ENCODE results near the gene CEP97. TPM values are rescaled to one million over a fixed set of nuclear protein-coding genes. Genes with fewer than 3 reads are reported as not detected.

The CEP97 gene
- total RNA-seq, 5 donors from 2014 or later (not counting 1 experiment from before 2014, with no cell fraction given): 9.9 to 13.9 (median 12.7) TPM

- Histone ChIP-seq H3K36me3 (ENCODE audit: control insufficient read depth in 2 of 2, extremely low read depth in 1 of 2, insufficient read depth in 1 of 2, low read length in 1 of 2) (peaks cover 0 to 5% of the 10 kb centered on the region in 2 donors), H3K9me3 (no peaks in the 10 kb centered on the region), H3K27me3 (replicated peaks in 1 of 2; ENCODE audit: control insufficient read depth in 2 of 2, extremely low read depth in 1 of 2, insufficient read depth in 2 of 2, low read length in 1 of 2) (no peaks in the 10 kb centered on the region), H3K4me3 (ENCODE audit: control insufficient read depth in 1 of 2, extremely low read depth in 1 of 2, low read length in 1 of 2) (no peak overlapping the region), H3K4me1 (ENCODE audit: control insufficient read depth in 1 of 2, extremely low read depth in 1 of 2, insufficient read depth in 2 of 2, low read length in 2 of 2) (peaks cover 4 to 19% of the 10 kb centered on the region in 2 experiments), H3K27ac (ENCODE audit: low read length) (peak overlapping the region; percentile 50)
- ATAC-seq (replicated peaks in 1 of 4) (peak; percentile 74 to 80 (median 76)), DNase-seq (peak in 26 of 35 experiments; percentile 15 to 76 (median 32))
- H3K27me3 Mint-ChIP-seq: no peaks in the 10 kb centered on the region
- ChIA-PET CTCF (interaction anchor here (0.6 to 6.8 kb wide), 13 partner anchors 9 to 727 kb away, joined by 3 to 112 read pairs (median 6); partner anchors contain the start of gene NFKBIZ (in 1 of the 2)), POLR2A (interaction anchor here in 1 of 2 donors (0.7 kb wide), 1 partner anchor 123 kb away, joined by 3 read pairs; no protein-coding TSS in a partner anchor)
- H3K36me3 Mint-ChIP-seq: peaks cover 20% of the 10 kb centered on the region
- peak overlapping the region in 2 of 3 donors; percentile 7 to 22 for H3K4me3 Mint-ChIP-seq
- peak overlapping the region; percentile 74 to 84 for H3K27ac Mint-ChIP-seq
- H3K9me3 Mint-ChIP-seq: no peaks in the 10 kb centered on the region
- peaks cover 42 to 48% (median 44%) of the 10 kb centered on the region in 3 donors for H3K4me1 Mint-ChIP-seq
Measured at GRCh38 chr3:101809178-101810021, 85.0 kb downstream of the CEP97 start.

- ATAC-seq (replicated peaks in 1 of 4): peak in 1 of 4 experiments; percentile 20
- ChIA-PET CTCF (interaction anchor here (0.8 to 6.8 kb wide), 10 partner anchors 17 to 726 kb away, joined by 3 to 112 read pairs (median 6); partner anchors contain the start of gene NFKBIZ (in 1 of the 2)), POLR2A (interaction anchor here in 1 of 2 donors (0.9 to 1.0 kb wide), 2 partner anchors 19 to 732 kb away, joined by 3 to 5 read pairs; no protein-coding TSS in a partner anchor)
- H3K36me3 Mint-ChIP-seq: peaks cover 15% of the 10 kb centered on the region
- Histone ChIP-seq H3K4me1 (ENCODE audit: control insufficient read depth in 1 of 2, extremely low read depth in 1 of 2, insufficient read depth in 2 of 2, low read length in 2 of 2) (peaks cover 6 to 25% of the 10 kb centered on the region in 2 experiments), H3K27me3 (replicated peaks in 1 of 2; ENCODE audit: control insufficient read depth in 2 of 2, extremely low read depth in 1 of 2, insufficient read depth in 2 of 2, low read length in 1 of 2) (no peaks in the 10 kb centered on the region), H3K4me3 (ENCODE audit: control insufficient read depth in 1 of 2, extremely low read depth in 1 of 2, low read length in 1 of 2) (no peak overlapping the region), H3K36me3 (ENCODE audit: control insufficient read depth in 2 of 2, extremely low read depth in 1 of 2, insufficient read depth in 1 of 2, low read length in 1 of 2) (peaks cover 0 to 5% of the 10 kb centered on the region in 2 donors), H3K9me3 (no peaks in the 10 kb centered on the region), H3K27ac (ENCODE audit: low read length) (peak overlapping the region; percentile 50)
- no peak overlapping the region for H3K4me3 Mint-ChIP-seq
- H3K27ac Mint-ChIP-seq: peak overlapping the region; percentile 74 to 84
- H3K4me1 Mint-ChIP-seq: peaks cover 45 to 50% (median 45%) of the 10 kb centered on the region in 3 donors
- no peaks in the 10 kb centered on the region for H3K27me3 Mint-ChIP-seq
- no peak for DNase-seq
- H3K9me3 Mint-ChIP-seq: no peaks in the 10 kb centered on the region
Measured at GRCh38 chr3:101810022-101810418, 85.6 kb downstream of the CEP97 start.

GRCh38 chr3:101811875-101812274 lies 87.5 kb downstream of the CEP97 start:
- H3K4me3 Mint-ChIP-seq: no peak overlapping the region
- H3K27ac Mint-ChIP-seq: peak overlapping the region in 1 of 2 donors; percentile 19

GRCh38 chr3:101812895-101813294 lies 88.5 kb downstream of the CEP97 start:
- ATAC-seq (replicated peaks in 1 of 4) (no peak), DNase-seq (no peak)
- H3K4me1 ChIP-seq (ENCODE audit: control insufficient read depth in 1 of 2, extremely low read depth in 1 of 2, insufficient read depth in 2 of 2, low read length in 2 of 2): peaks cover 6 to 25% of the 10 kb centered on the region in 2 experiments
- ChIA-PET POLR2A (interaction anchor here (0.6 to 2.1 kb wide), 4 partner anchors 8 to 1097 kb away, joined by 3 to 8 read pairs (median 4); partner anchors contain the start of gene NFKBIZ (in 1 of the 2)), CTCF (interaction anchor here (0.6 to 6.8 kb wide), 17 partner anchors 9 to 724 kb away, joined by 3 to 112 read pairs (median 6); no protein-coding TSS in a partner anchor)
- H3K27ac Mint-ChIP-seq: peak overlapping the region in 1 of 2 donors; percentile 52
- no peak overlapping the region for H3K4me3 ChIP-seq (ENCODE audit: control insufficient read depth in 1 of 2, extremely low read depth in 1 of 2, low read length in 1 of 2)
- H3K36me3 ChIP-seq (ENCODE audit: control insufficient read depth in 2 of 2, extremely low read depth in 1 of 2, insufficient read depth in 1 of 2, low read length in 1 of 2): peaks cover 3 to 11% of the 10 kb centered on the region in 2 donors
- peaks cover 49 to 54% (median 52%) of the 10 kb centered on the region in 3 donors for H3K4me1 Mint-ChIP-seq
- H3K27me3 Mint-ChIP-seq: no peaks in the 10 kb centered on the region
- peaks cover 17% of the 10 kb centered on the region for H3K36me3 Mint-ChIP-seq
- no peaks in the 10 kb centered on the region for H3K9me3 Mint-ChIP-seq
- H3K27ac ChIP-seq (ENCODE audit: low read length): no peak overlapping the region
- H3K9me3 ChIP-seq: no peaks in the 10 kb centered on the region
- no peaks in the 10 kb centered on the region for H3K27me3 ChIP-seq (replicated peaks in 1 of 2; ENCODE audit: control insufficient read depth in 2 of 2, extremely low read depth in 1 of 2, insufficient read depth in 2 of 2, low read length in 1 of 2)
- H3K4me3 Mint-ChIP-seq: no peak overlapping the region

More at GRCh38 chr3:101811875-101812274, 87.5 kb downstream of the CEP97 start:
- no peak overlapping the region for H3K27ac ChIP-seq (ENCODE audit: low read length)
- ChIA-PET POLR2A (interaction anchor here in 1 of 2 donors (0.6 to 0.7 kb wide), 2 partner anchors 42 to 56 kb away, joined by 3 to 10 read pairs; no protein-coding TSS in a partner anchor), CTCF (interaction anchor here (0.7 to 6.8 kb wide), 16 partner anchors 9 to 725 kb away, joined by 3 to 112 read pairs (median 6); partner anchors contain the start of gene NXPE3 (in 1 of the 2))
- 25% methylated on average over 1 of the region's 2 CpGs for WGBS (ENCODE audit: insufficient coverage)
- DNase-seq (no peak), ATAC-seq (replicated peaks in 1 of 4) (no peak)
- no peak overlapping the region for H3K4me3 ChIP-seq (ENCODE audit: control insufficient read depth in 1 of 2, extremely low read depth in 1 of 2, low read length in 1 of 2)
- H3K9me3 ChIP-seq: no peaks in the 10 kb centered on the region
- H3K36me3 ChIP-seq (ENCODE audit: control insufficient read depth in 2 of 2, extremely low read depth in 1 of 2, insufficient read depth in 1 of 2, low read length in 1 of 2): peaks cover 0 to 2% of the 10 kb centered on the region in 2 donors
- Mint-ChIP-seq H3K4me1 (peaks cover 47 to 54% (median 52%) of the 10 kb centered on the region in 3 donors), H3K27me3 (no peaks in the 10 kb centered on the region), H3K9me3 (no peaks in the 10 kb centered on the region), H3K36me3 (peaks cover 8% of the 10 kb centered on the region)
- H3K4me1 ChIP-seq (ENCODE audit: control insufficient read depth in 1 of 2, extremely low read depth in 1 of 2, insufficient read depth in 2 of 2, low read length in 2 of 2): peaks cover 6 to 25% of the 10 kb centered on the region in 2 experiments
- no peaks in the 10 kb centered on the region for H3K27me3 ChIP-seq (replicated peaks in 1 of 2; ENCODE audit: control insufficient read depth in 2 of 2, extremely low read depth in 1 of 2, insufficient read depth in 2 of 2, low read length in 1 of 2)

- DNase-seq: peak in 1 of 35 experiments; percentile 58
- POLR2A ChIA-PET: interaction anchor here (0.6 to 2.1 kb wide), 8 partner anchors 10 to 411 kb away, joined by 3 to 8 read pairs (median 4); partner anchors contain the start of gene NFKBIZ (in 1 of the 2)
- H3K9me3 Mint-ChIP-seq: no peaks in the 10 kb centered on the region
- Histone ChIP-seq H3K4me3 (ENCODE audit: control insufficient read depth in 1 of 2, extremely low read depth in 1 of 2, low read length in 1 of 2) (no peak overlapping the region), H3K27me3 (replicated peaks in 1 of 2; ENCODE audit: control insufficient read depth in 2 of 2, extremely low read depth in 1 of 2, insufficient read depth in 2 of 2, low read length in 1 of 2) (no peaks in the 10 kb centered on the region), H3K9me3 (no peaks in the 10 kb centered on the region), H3K36me3 (ENCODE audit: control insufficient read depth in 2 of 2, extremely low read depth in 1 of 2, insufficient read depth in 1 of 2, low read length in 1 of 2) (peaks cover 4 to 17% of the 10 kb centered on the region in 2 donors), H3K4me1 (ENCODE audit: control insufficient read depth in 1 of 2, extremely low read depth in 1 of 2, insufficient read depth in 2 of 2, low read length in 2 of 2) (peaks cover 6 to 25% of the 10 kb centered on the region in 2 experiments), H3K27ac (ENCODE audit: low read length) (no peak overlapping the region)
- H3K4me3 Mint-ChIP-seq: no peak overlapping the region
- 88% methylated on average over 4 of the region's 7 CpGs for WGBS (ENCODE audit: insufficient coverage)
- CTCF ChIA-PET: interaction anchor here (0.5 to 1.7 kb wide), 23 partner anchors 8 to 1481 kb away, joined by 3 to 26 read pairs (median 5); no protein-coding TSS in a partner anchor
- H3K27ac Mint-ChIP-seq: no peak overlapping the region
- H3K36me3 Mint-ChIP-seq: peaks cover 21% of the 10 kb centered on the region
- peaks cover 48 to 59% (median 50%) of the 10 kb centered on the region in 3 donors for H3K4me1 Mint-ChIP-seq
- no peak for ATAC-seq (replicated peaks in 1 of 4)
- H3K27me3 Mint-ChIP-seq: no peaks in the 10 kb centered on the region
Measured at GRCh38 chr3:101813817-101814440, 89.5 kb downstream of the CEP97 start.

Data from T-cell (primary cell).